GM23338 (cell line): ENCODE results near the gene KLHDC7A. TPM values are rescaled to one million over a fixed set of nuclear protein-coding genes. Genes with fewer than 3 reads are reported as not detected.

Source experiments
- ATAC-seq: fragments of 200-7000 bp; cut with Tn5 transposase; 3 replicates; pipeline ENCODE4 v1.9.1; 2020
- DNase-seq: peaks from one replicate; pipeline ENCODE4 v3.0.0-alpha.2; 2015; ENCODE audit warnings: low spot score
- H2AFZ ChIP-seq: fragments of 200-600 bp; sonication (generic); 2 replicates; pipeline ENCODE4 v1.8.0; 2016; ENCODE audit warnings: antibody characterized with exemption, mild to moderate bottlenecking, moderate library complexity
- H3F3A ChIP-seq: fragments of 200-600 bp; sonication (generic); replicated peaks from 2 replicates; pipeline ENCODE4 v1.8.0; 2017; ENCODE audit warnings: antibody characterized with exemption, mixed run types, low read depth
- H3K27ac ChIP-seq: fragments of 200-600 bp; sonication (generic); 2 replicates; pipeline ENCODE4 v1.6.1; 2016; ENCODE audit warnings: low read depth
- H3K27me3 ChIP-seq: fragments of 200-600 bp; sonication (generic); 2 replicates; pipeline ENCODE4 v1.8.0; 2016; ENCODE audit warnings: mild to moderate bottlenecking, mixed run types, moderate library complexity; ENCODE audit not compliant: insufficient read depth
- H3K36me3 ChIP-seq: fragments of 200-600 bp; sonication (generic); 2 replicates; pipeline ENCODE4 v1.8.0; 2016; ENCODE audit warnings: mild to moderate bottlenecking; ENCODE audit not compliant: insufficient read depth
- H3K4me1 ChIP-seq: fragments of 200-600 bp; sonication (generic); 2 replicates; pipeline ENCODE4 v1.8.0; 2016; ENCODE audit warnings: mild to moderate bottlenecking, moderate library complexity; ENCODE audit not compliant: insufficient read depth
- H3K4me2 ChIP-seq: fragments of 200-600 bp; sonication (generic); 2 replicates; pipeline ENCODE4 v1.7.1; 2017; ENCODE audit warnings: mixed run types
- H3K4me3 ChIP-seq: fragments of 200-600 bp; sonication (generic); 2 replicates; pipeline ENCODE4 v1.6.1; 2016; ENCODE audit warnings: mixed run types
- H3K79me2 ChIP-seq: fragments of 200-600 bp; sonication (generic); replicated peaks from 2 replicates; pipeline ENCODE4 v1.8.0; 2017; ENCODE audit warnings: mild to moderate bottlenecking; ENCODE audit not compliant: insufficient read depth
- H3K9me2 ChIP-seq: fragments of 200-600 bp; sonication (generic); 2 replicates; pipeline ENCODE4 v1.8.0; 2017; ENCODE audit not compliant: insufficient read depth
- H4K20me1 ChIP-seq: fragments of 200-600 bp; sonication (generic); replicated peaks from 2 replicates; pipeline ENCODE4 v1.8.0; 2017; ENCODE audit warnings: mild to moderate bottlenecking; ENCODE audit not compliant: insufficient read depth
- H3K27ac Mint-ChIP-seq: 2 replicates; pipeline ENCODE4 v1.8.0; 2020; ENCODE audit warnings: inconsistent platforms, mild to moderate bottlenecking, moderate library complexity, mixed read lengths
- H3K27me3 Mint-ChIP-seq: 3 replicates; pipeline ENCODE4 v1.8.0; 2022; ENCODE audit warnings: low read depth, mild to moderate bottlenecking, moderate library complexity, mixed read lengths, inconsistent platforms; ENCODE audit not compliant: insufficient read depth, poor library complexity
- H3K36me3 Mint-ChIP-seq: 3 replicates; pipeline ENCODE4 v1.8.0; 2021; ENCODE audit warnings: low read depth, mild to moderate bottlenecking, inconsistent platforms, moderate library complexity, mixed read lengths
- H3K4me1 Mint-ChIP-seq: 3 replicates; pipeline ENCODE4 v1.8.0; 2020; ENCODE audit warnings: mild to moderate bottlenecking, inconsistent platforms, mixed read lengths
- H3K4me3 Mint-ChIP-seq: 3 replicates; pipeline ENCODE4 v1.8.0; 2021; ENCODE audit warnings: moderate library complexity, mild to moderate bottlenecking, inconsistent platforms, mixed read lengths
- H3K9me3 Mint-ChIP-seq: 3 replicates; pipeline ENCODE4 v1.8.0; 2020; ENCODE audit warnings: moderate library complexity, mild to moderate bottlenecking, inconsistent platforms, mixed read lengths
- CREB1 ChIP-seq: fragments of 250-450 bp; sonication (Bioruptor Pico); IDR thresholded peaks from 2 replicates; pipeline ENCODE4 v1.5.0; 2020; ENCODE audit warnings: low read depth, mild to moderate bottlenecking, moderate library complexity
- CTCF ChIP-seq, 2 experiments: fragments of 200-600 bp in 1 of 2; sonication (generic) in 1 of 2; conservative IDR thresholded peaks; 2 replicates each; pipeline versions ENCODE4 v1.5.1 to v1.6.1; 2016 to 2017; ENCODE audit warnings: antibody characterized with exemption in 2 of 2, low read depth in 2 of 2, mild to moderate bottlenecking in 2 of 2, moderate library complexity in 1 of 2
- EZH2 ChIP-seq: fragments of 200-600 bp; sonication (generic); IDR thresholded peaks from one replicate; pipeline ENCODE4 v1.8.0; 2017; ENCODE audit warnings: antibody characterized with exemption, mild to moderate bottlenecking, low read depth; ENCODE audit not compliant: unreplicated experiment
- EZH2phosphoT487 ChIP-seq: fragments of 200-600 bp; sonication (generic); IDR thresholded peaks from one replicate; pipeline ENCODE4 v1.8.1; 2018; ENCODE audit warnings: antibody characterized with exemption; ENCODE audit not compliant: unreplicated experiment
- JUNB ChIP-seq: IDR thresholded peaks from one replicate; pipeline ENCODE4 v1.6.1; 2016; ENCODE audit warnings: antibody characterized with exemption; ENCODE audit not compliant: unreplicated experiment
- NANOG ChIP-seq: IDR thresholded peaks from 2 replicates; pipeline ENCODE4 v1.6.1; 2016; ENCODE audit warnings: antibody characterized with exemption, borderline replicate concordance
- POLR2AphosphoS5 ChIP-seq: IDR thresholded peaks from 2 replicates; pipeline ENCODE4 v1.6.1; 2016; ENCODE audit warnings: antibody characterized with exemption, low read depth
- REST ChIP-seq: IDR thresholded peaks from one replicate; pipeline ENCODE4 v1.6.1; 2018; ENCODE audit warnings: antibody characterized with exemption; ENCODE audit not compliant: unreplicated experiment
- STAT1 ChIP-seq: IDR thresholded peaks from one replicate; pipeline ENCODE4 v1.6.1; 2016; ENCODE audit warnings: antibody characterized with exemption; ENCODE audit not compliant: unreplicated experiment
- ZNF114 ChIP-seq: fragments of 250-450 bp; sonication (Bioruptor Pico); IDR thresholded peaks from 2 replicates; pipeline ENCODE4 v1.5.0; 2020; ENCODE audit warnings: mild to moderate bottlenecking, moderate library complexity
- ZNF331 ChIP-seq: fragments of 250-450 bp; sonication (Bioruptor Pico); IDR thresholded peaks from 2 replicates; pipeline ENCODE4 v1.5.0; 2020; ENCODE audit warnings: low read depth, mild to moderate bottlenecking, moderate library complexity
- ZNF462 ChIP-seq: fragments of 250-450 bp; sonication (Bioruptor Pico); IDR thresholded peaks from 2 replicates; pipeline ENCODE4 v1.5.0; 2020; ENCODE audit warnings: mild to moderate bottlenecking, moderate library complexity
- polyA plus RNA-seq: library from polyadenylated mRNA; unstranded; fragments of >200 nt; fragmentation: Nextera tagmentation; extraction: Ambion mirVana; gene quantifications from 2 replicates; pipeline ENCODE4 v1.2.1, GENCODE V29; 2016
- total RNA-seq: library from RNA; depleted of rRNA; stranded (reverse); fragments of >200 nt; shearing (Covaris generic); gene quantifications from 2 replicates; pipeline ENCODE4 v1.2.3, GENCODE V29; 2014
- TF ChIP-seq, protein P1 (sequence below): IDR thresholded peaks from 2 replicates; pipeline ENCODE4 v1.6.1; 2016; ENCODE audit warnings: antibody characterized with exemption

Gene KLHDC7A
- total and polyA plus RNA-seq, 2 experiments from 2014 or later, result 4.5 to 22.4 TPM

DNA sequence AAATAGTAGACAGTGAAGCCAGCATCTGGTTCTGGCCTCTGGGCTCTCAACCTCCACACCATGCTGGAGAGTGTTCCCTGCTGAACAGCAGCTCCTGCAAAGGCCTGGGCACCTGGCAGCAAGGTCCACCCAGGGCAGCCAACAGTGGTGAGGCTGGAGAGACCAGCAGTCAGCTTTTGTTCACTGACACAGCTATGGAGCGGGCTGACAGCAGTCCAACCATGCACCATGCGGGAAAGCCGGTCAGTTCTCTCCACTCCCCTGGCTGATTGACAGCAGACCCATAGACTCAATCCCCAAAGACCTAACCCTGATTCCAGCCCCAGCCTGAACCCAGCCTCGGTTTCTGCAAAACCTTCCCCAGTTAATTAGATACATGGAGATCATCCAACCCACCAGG lies 49.0 kb downstream of the KLHDC7A start:
- H3K27ac Mint-ChIP-seq, result no peak overlapping the region
- H3K4me1 Mint-ChIP-seq, result no peaks in the 10 kb centered on the region
- H3K27me3 Mint-ChIP-seq, result peaks cover 6% of the 10 kb centered on the region
- Histone ChIP-seq H3K4me3 (no peak overlapping the region), H3K9me2 (no peaks in the 10 kb centered on the region), H3K27ac (no peak overlapping the region), H3K27me3 (no peaks in the 10 kb centered on the region), H3F3A (no peaks in the 10 kb centered on the region), H3K4me2 (no peak overlapping the region), H3K36me3 (no peaks in the 10 kb centered on the region), H4K20me1 (no peaks in the 10 kb centered on the region; the same call in 1 of the 2 replicates), H3K79me2 (no peaks in the 10 kb centered on the region), H2AFZ (no peak overlapping the region), H3K4me1 (no peaks in the 10 kb centered on the region)
- ATAC-seq (no peak), DNase-seq (no peak)
- no peak overlapping the region for H3K4me3 Mint-ChIP-seq
- H3K36me3 Mint-ChIP-seq, result no peaks in the 10 kb centered on the region
- no peaks in the 10 kb centered on the region for H3K9me3 Mint-ChIP-seq
- TF ChIP-seq NANOG (no peak), EZH2 (no peak), STAT1 (no peak), ZNF114 (CRISPR knock-in tag) (no peak), EZH2phosphoT487 (no peak), JUNB (no peak), CTCF (conservative IDR thresholded peaks at IDR 0.05; ENCODE audit: low read depth in 2 of 2) (no peak), ZNF462 (no peak), REST (no peak), CREB1 (no peak), POLR2AphosphoS5 (no peak), ZNF331 (CRISPR knock-in tag) (no peak)
- TF ChIP-seq, protein P1, sequence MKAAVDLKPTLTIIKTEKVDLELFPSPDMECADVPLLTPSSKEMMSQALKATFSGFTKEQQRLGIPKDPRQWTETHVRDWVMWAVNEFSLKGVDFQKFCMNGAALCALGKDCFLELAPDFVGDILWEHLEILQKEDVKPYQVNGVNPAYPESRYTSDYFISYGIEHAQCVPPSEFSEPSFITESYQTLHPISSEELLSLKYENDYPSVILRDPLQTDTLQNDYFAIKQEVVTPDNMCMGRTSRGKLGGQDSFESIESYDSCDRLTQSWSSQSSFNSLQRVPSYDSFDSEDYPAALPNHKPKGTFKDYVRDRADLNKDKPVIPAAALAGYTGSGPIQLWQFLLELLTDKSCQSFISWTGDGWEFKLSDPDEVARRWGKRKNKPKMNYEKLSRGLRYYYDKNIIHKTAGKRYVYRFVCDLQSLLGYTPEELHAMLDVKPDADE, result no peak
